Activated naive CD4-positive, alpha-beta T cell treated with anti-CD3 and anti-CD28 coated beads, Interleukin-2, amount 10 ng/mL, durations not matched to agents 5 hours and 36 hours (primary cell): Measurements from ENCODE around the gene C19orf47. TPM values are rescaled to one million over a fixed set of nuclear protein-coding genes. Genes with fewer than 3 reads are reported as not detected.

Experiments used
- microRNA-seq: library from miRNA; unstranded; fragments of <30 nt; microRNA quantifications from one replicate; pipeline ENCODE4 v1.2.0, GENCODE V29; 2022; ENCODE audit warnings: borderline microRNAs expressed, borderline replicate concordance
- total RNA-seq, 2 experiments: library from RNA; stranded (reverse); gene quantifications; one replicate each; pipeline ENCODE4 v1.2.3, GENCODE V29; 2021

The C19orf47 gene, protein sequence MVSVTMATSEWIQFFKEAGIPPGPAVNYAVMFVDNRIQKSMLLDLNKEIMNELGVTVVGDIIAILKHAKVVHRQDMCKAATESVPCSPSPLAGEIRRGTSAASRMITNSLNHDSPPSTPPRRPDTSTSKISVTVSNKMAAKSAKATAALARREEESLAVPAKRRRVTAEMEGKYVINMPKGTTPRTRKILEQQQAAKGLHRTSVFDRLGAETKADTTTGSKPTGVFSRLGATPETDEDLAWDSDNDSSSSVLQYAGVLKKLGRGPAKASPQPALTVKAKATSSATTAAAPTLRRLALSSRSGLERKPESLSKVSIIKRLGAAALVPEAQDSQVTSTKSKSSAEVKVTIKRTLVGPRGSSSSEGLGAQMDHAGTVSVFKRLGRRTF
- 10 to 100 TPM; 17.9 to 18.0 TPM for total RNA-seq

DNA sequence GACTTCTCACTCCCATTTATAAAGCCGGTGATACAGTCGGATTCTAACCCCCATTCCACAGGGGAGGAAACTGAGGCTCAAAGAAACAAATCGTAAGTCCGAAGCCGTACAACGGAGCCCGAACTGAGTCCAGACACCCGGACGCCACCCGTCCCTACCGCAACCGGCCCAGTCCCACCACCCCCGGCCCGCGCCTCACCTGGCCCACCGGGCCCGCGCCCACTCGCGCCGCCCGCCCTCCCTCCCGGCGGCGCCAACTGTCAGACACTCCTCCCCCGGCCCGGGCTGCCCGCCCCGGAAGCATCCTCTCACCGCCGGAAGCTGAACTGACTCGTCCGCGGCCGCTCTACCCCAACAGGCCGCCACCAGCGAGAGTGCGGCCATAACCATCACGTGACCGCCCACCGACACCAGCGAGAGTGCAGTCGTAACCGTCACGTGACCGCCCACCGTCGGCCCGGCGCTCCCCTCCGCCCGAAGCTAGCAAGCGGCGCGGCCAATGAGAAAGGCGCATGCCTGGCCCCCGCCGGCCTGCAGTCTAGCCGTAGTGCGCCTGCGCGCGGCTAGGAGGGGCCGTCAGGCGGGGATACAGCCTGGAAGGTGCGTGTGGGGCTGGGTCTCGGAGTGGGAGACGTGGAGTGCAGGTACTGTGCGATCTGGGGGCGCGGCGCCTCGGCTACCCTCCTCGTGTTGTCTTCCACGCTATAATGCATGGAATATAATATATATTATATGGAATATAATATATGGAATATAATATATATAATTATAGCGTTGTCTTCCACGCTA, at the start of gene C19orf47, which contains the start of gene PLD3:
TSS of gene C19orf47 (minus strand) at position 273 of the 789 bp plus-strand sequence. CDS start 6,540 bp downstream, outside the sequence.
TSS of gene PLD3 (plus strand) at position 571 of the 789 bp plus-strand sequence. CDS start 17,789 bp downstream, outside the sequence.

GRCh38 chr19:40390084-40390742, 42.0 kb upstream of the C19orf47 start, which contains the start of gene HIPK4:
HIPK4 (minus strand) TSS chr19:40390181; CDS start chr19:40389902, 279 bp downstream.

DNA sequence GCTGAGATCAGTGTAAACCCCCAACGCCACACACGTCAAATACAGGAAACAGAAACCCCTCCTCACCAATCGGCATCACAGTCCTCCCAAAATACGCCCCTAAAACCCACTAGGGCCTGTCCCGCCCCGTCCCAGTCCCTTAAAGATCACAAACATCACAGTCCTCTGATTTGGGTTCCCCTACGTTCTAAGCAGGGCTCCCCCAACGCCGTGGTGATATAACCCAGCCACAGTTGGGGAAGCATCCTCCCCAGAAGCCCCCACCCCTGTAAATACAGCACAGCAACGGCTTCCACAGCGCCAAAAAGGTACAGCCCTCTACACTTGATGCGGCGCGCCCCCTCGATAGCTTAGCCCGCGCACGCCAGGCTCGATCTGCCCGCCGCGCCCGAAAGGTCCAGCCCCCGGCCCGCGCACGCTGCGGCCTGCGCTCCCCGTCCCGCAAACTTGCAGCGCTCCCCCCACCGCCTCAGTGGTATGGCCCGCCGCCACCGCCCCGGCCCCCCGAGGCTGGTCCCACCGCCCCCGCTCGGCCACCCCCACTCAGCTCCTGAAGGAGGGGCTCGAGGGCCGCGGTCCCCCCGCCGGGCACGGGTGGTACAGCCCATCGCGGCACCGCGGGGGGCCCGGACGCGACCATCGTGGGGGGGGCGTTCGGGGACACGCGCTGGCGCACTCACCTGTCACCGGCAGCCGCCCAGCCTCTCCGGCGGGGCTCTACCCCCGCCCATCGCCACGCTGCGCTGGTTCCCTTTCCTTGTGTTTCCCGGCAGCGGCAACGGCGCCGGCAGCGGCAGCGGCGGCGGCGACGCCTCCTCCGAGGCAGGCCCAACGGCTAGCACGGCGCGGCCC, 63.5 kb downstream of the C19orf47 start, which contains the start of gene AKT2:
TSS of gene AKT2 (minus strand) at position 845 of the 852 bp plus-strand sequence. CDS start 20,078 bp downstream, outside the sequence.

Small RNA genes within 50 kb of the gene (microRNA-seq; reads per million reads assigned to microRNA genes)
- gene MIR641 (61.1 reads per million, percentile 67 among the genes with 10 or more reads in this experiment), gene MIR6796 (not detected)

Other genes starting within 250 kb of the C19orf47 start
- gene MAP3K10, start 157.0 kb downstream of the C19orf47 start, total RNA-seq = 10 to 100 TPM; 20.4 to 20.5 TPM
- not detected for gene TTC9B, start 130.0 kb downstream of the C19orf47 start, total RNA-seq
- under 1 TPM in 1 of 2 experiments, not detected in 1; 0.19 TPM for gene CCNP, start 121.7 kb downstream of the C19orf47 start, total RNA-seq
- gene AKT2, start 63.1 kb downstream of the C19orf47 start, total RNA-seq = 100 to 1,000 TPM; 139 to 151 TPM
- gene PLD3, start 298 bp upstream of the C19orf47 start, total RNA-seq = 10 to 100 TPM; 79.6 to 85.5 TPM
- gene HIPK4, start 41.8 kb upstream of the C19orf47 start, total RNA-seq = not detected
- 1 to 10 TPM; 1.3 to 1.4 TPM for gene PRX, start 65.0 kb upstream of the C19orf47 start, total RNA-seq
- gene SERTAD1, start 77.6 kb upstream of the C19orf47 start, total RNA-seq = 1 to 10 TPM; 8.7 to 9.0 TPM
- gene SERTAD3, start 95.9 kb upstream of the C19orf47 start, total RNA-seq = 10 to 100 TPM; 12.0 to 13.9 TPM
- gene BLVRB, start 117.3 kb upstream of the C19orf47 start, total RNA-seq = 10 to 100 TPM; 14.6 to 17.7 TPM
- gene SPTBN4, start 118.6 kb upstream of the C19orf47 start, total RNA-seq = under 1 TPM; 0.10 to 0.40 TPM
- 100 to 1,000 TPM; 110 to 119 TPM for gene SHKBP1, start 228.5 kb upstream of the C19orf47 start, total RNA-seq